Measurements from ENCODE around the gene TMPRSS7.

GRCh38 chr3:112128843-112129727 is 94.5 kb downstream of the TMPRSS7 start:
- no peak for TF ChIP-seq CTCF (IDR thresholded peaks at IDR 0.05)
- TF ChIP-seq ETV6 (CRISPR knock-in tag; IDR thresholded peaks at IDR 0.05), result no peak
- no peak for TF ChIP-seq SMAD3 (CRISPR knock-in tag; IDR thresholded peaks at IDR 0.05; ENCODE audit: borderline replicate concordance)
- no peak for TF ChIP-seq NR2C2 (CRISPR knock-in tag; IDR thresholded peaks at IDR 0.05)
- no peak for TF ChIP-seq ATF2 (CRISPR knock-in tag; IDR thresholded peaks at IDR 0.05; ENCODE audit: borderline replicate concordance, low read depth)
- no peak for TF ChIP-seq ZNF219 (CRISPR knock-in tag; IDR thresholded peaks at IDR 0.05; ENCODE audit: borderline replicate concordance)
